ENCODE data around the gene SMIM22. TPM values are rescaled to one million over a fixed set of nuclear protein-coding genes. Genes with fewer than 3 reads are reported as not detected.

SMIM22 gene
- total RNA-seq, 1 experiment from 2014 or later: not detected

DNA sequence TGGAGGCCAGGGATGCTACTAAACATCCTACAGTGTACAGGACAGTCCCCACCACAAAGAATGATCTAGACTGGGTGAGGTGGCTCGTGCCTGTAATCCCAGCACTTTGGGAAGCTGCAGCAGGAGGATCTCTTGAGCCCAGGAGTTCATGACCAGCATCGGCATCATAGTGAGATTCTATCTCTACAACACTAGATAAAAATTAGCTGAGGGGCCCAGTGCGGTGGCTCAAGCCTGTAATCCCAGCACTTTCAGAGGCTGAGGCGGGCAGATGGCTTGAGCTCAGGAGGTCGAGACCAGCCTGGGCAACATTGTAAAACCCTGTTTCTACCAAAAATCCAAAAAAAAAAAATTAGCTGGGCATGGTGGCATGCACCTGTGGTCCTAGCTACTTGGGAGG, 22.8 kb upstream of the SMIM22 start:
- no peak for DNase-seq
- Histone ChIP-seq H3K4me1 (peaks cover 10% of the 10 kb centered on the region; the same call in 1 of the 2 replicates), H3K36me3 (ENCODE audit: control insufficient read depth, insufficient read depth, low read length) (no peaks in the 10 kb centered on the region), H3K27me3 (replicated peaks; ENCODE audit: control insufficient read depth, insufficient read depth, low read length) (no peaks in the 10 kb centered on the region), H3K4me3 (ENCODE audit: low read depth, low read length) (no peak overlapping the region), H3K9me3 (no peaks in the 10 kb centered on the region)
- TF ChIP-seq CTCF (IDR thresholded peaks at IDR 0.05; ENCODE audit: insufficient read depth in 1 of 2, low read depth in 1 of 2, low read length in 1 of 2, severe bottlenecking in 1 of 2, unreplicated experiment in 1 of 2): no peak
- no peak overlapping the region for H3K4me3 Mint-ChIP-seq (ENCODE audit: unreplicated experiment)
- CTCF ChIA-PET: no interaction called here
- POLR2A ChIA-PET: no interaction called here
- intact Hi-C loops (cut with micrococcal nuclease; ENCODE audit: unreplicated experiment): no loop called here
- peaks cover 17% of the 10 kb centered on the region for H3K4me1 Mint-ChIP-seq (ENCODE audit: low read depth, unreplicated experiment)
- BruUV-seq (replicated peaks): no TSS peak
- H3K36me3 Mint-ChIP-seq (ENCODE audit: insufficient read depth, unreplicated experiment): peaks cover 9% of the 10 kb centered on the region
- H3K27me3 Mint-ChIP-seq (ENCODE audit: insufficient read depth, unreplicated experiment): no peaks in the 10 kb centered on the region
- H3K9me3 Mint-ChIP-seq (ENCODE audit: unreplicated experiment): no peaks in the 10 kb centered on the region
- no peak overlapping the region for H3K27ac Mint-ChIP-seq (ENCODE audit: unreplicated experiment)

DNA sequence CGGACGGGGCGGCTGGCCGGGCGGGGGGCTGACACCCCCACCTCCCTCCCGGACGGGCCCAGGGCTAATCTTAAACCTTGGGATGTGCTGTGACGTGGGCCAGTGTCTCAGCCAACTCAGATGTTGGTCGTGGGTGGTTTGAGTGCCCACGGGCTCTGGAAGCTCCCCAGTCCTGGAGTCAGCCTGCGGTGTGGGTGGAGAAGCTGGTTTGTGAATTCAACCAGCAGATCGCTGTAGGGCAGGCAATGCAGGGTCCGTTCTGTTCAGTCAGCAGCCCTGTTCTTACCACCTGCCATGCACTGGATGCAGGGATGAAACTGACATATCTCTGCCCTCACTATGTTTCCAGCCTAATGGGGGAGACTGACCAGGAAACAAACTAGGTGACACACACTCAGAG, 20.2 kb upstream of the SMIM22 start:
- H3K4me3 ChIP-seq (ENCODE audit: low read depth, low read length): no peak overlapping the region
- H3K36me3 Mint-ChIP-seq (ENCODE audit: insufficient read depth, unreplicated experiment): no peaks in the 10 kb centered on the region
- no peak overlapping the region for H3K27ac Mint-ChIP-seq (ENCODE audit: unreplicated experiment)
- ChIA-PET POLR2A (no interaction called here), CTCF (no interaction called here)
- no TSS peak for BruUV-seq (replicated peaks)
- peaks cover 7% of the 10 kb centered on the region for H3K4me1 Mint-ChIP-seq (ENCODE audit: low read depth, unreplicated experiment)
- H3K27me3 Mint-ChIP-seq (ENCODE audit: insufficient read depth, unreplicated experiment): no peaks in the 10 kb centered on the region
- no peaks in the 10 kb centered on the region for H3K36me3 ChIP-seq (ENCODE audit: control insufficient read depth, insufficient read depth, low read length)
- H3K9me3 ChIP-seq: no peaks in the 10 kb centered on the region
- intact Hi-C loops (cut with micrococcal nuclease; ENCODE audit: unreplicated experiment): no loop called here
- no peaks in the 10 kb centered on the region for H3K4me1 ChIP-seq
- TF ChIP-seq CTCF (IDR thresholded peaks at IDR 0.05; ENCODE audit: insufficient read depth in 1 of 2, low read depth in 1 of 2, low read length in 1 of 2, severe bottlenecking in 1 of 2, unreplicated experiment in 1 of 2): no peak
- no peak overlapping the region for H3K4me3 Mint-ChIP-seq (ENCODE audit: unreplicated experiment)
- H3K9me3 Mint-ChIP-seq (ENCODE audit: unreplicated experiment): no peaks in the 10 kb centered on the region
- H3K27me3 ChIP-seq (replicated peaks; ENCODE audit: control insufficient read depth, insufficient read depth, low read length): no peaks in the 10 kb centered on the region
- no peak for DNase-seq

GRCh38 chr16:4776141-4776705, 18.9 kb upstream of the SMIM22 start:
- no peak overlapping the region for H3K4me3 Mint-ChIP-seq (ENCODE audit: unreplicated experiment)
- no peaks in the 10 kb centered on the region for H3K9me3 Mint-ChIP-seq (ENCODE audit: unreplicated experiment)
- DNase-seq: no peak
- H3K27ac Mint-ChIP-seq (ENCODE audit: unreplicated experiment): no peak overlapping the region
- Histone ChIP-seq H3K4me1 (no peaks in the 10 kb centered on the region), H3K4me3 (ENCODE audit: low read depth, low read length) (no peak overlapping the region), H3K36me3 (ENCODE audit: control insufficient read depth, insufficient read depth, low read length) (no peaks in the 10 kb centered on the region), H3K27me3 (replicated peaks; ENCODE audit: control insufficient read depth, insufficient read depth, low read length) (no peaks in the 10 kb centered on the region), H3K9me3 (no peaks in the 10 kb centered on the region)
- no TSS peak for BruUV-seq (replicated peaks)
- no peak for TF ChIP-seq CTCF (IDR thresholded peaks at IDR 0.05; ENCODE audit: insufficient read depth in 1 of 2, low read depth in 1 of 2, low read length in 1 of 2, severe bottlenecking in 1 of 2, unreplicated experiment in 1 of 2)
- POLR2A ChIA-PET: no interaction called here
- CTCF ChIA-PET: no interaction called here
- H3K4me1 Mint-ChIP-seq (ENCODE audit: low read depth, unreplicated experiment): peaks cover 7% of the 10 kb centered on the region
- no peaks in the 10 kb centered on the region for H3K27me3 Mint-ChIP-seq (ENCODE audit: insufficient read depth, unreplicated experiment)
- no peaks in the 10 kb centered on the region for H3K36me3 Mint-ChIP-seq (ENCODE audit: insufficient read depth, unreplicated experiment)
- intact Hi-C loops (cut with micrococcal nuclease; ENCODE audit: unreplicated experiment): no loop called here

All from Caco-2 (cell line).